Fibroblast of pulmonary artery (primary cell): Measurements from ENCODE around the gene SH3BP5.

Source experiments
- DNase-seq: peaks from one replicate; pipeline ENCODE4 v3.0.0-alpha.2; 2010; ENCODE audit warnings: low read depth
- H3K4me3 ChIP-seq: replicated peaks from 2 replicates; pipeline ENCODE4 v1.5.1; 2011; ENCODE audit warnings: low read depth, mild to moderate bottlenecking, control low read depth, low read length, moderate library complexity
- TF ChIP-seq, protein P1 (sequence below): IDR thresholded peaks from 2 replicates; pipeline ENCODE4 v1.5.1; 2011; ENCODE audit warnings: mild to moderate bottlenecking, control low read depth, low read length, inconsistent platforms; ENCODE audit errors: missing control alignments

SH3BP5 gene

DNA sequence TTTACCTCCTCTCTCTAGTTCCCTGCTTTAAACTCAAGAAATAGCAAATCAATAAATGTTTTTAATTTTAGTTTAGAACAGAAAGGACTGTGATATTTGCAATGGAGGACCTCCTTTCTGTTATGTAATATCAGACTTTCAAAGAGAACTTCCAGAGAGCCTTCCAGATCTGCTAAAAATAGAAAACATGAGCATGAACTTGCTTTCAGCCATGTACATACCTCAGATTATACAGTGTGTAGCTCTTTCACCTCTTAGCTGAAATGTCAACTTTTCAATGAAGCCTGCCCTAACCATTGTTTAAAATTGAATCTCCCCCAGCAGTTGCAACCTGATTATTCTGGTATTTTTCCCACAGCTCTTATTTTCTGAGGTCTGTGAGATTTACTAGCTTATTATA is 113.7 kb downstream of the SH3BP5 start:
- DNase-seq, result no peak
- TF ChIP-seq, protein P1, sequence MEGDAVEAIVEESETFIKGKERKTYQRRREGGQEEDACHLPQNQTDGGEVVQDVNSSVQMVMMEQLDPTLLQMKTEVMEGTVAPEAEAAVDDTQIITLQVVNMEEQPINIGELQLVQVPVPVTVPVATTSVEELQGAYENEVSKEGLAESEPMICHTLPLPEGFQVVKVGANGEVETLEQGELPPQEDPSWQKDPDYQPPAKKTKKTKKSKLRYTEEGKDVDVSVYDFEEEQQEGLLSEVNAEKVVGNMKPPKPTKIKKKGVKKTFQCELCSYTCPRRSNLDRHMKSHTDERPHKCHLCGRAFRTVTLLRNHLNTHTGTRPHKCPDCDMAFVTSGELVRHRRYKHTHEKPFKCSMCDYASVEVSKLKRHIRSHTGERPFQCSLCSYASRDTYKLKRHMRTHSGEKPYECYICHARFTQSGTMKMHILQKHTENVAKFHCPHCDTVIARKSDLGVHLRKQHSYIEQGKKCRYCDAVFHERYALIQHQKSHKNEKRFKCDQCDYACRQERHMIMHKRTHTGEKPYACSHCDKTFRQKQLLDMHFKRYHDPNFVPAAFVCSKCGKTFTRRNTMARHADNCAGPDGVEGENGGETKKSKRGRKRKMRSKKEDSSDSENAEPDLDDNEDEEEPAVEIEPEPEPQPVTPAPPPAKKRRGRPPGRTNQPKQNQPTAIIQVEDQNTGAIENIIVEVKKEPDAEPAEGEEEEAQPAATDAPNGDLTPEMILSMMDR, result no peak

DNA sequence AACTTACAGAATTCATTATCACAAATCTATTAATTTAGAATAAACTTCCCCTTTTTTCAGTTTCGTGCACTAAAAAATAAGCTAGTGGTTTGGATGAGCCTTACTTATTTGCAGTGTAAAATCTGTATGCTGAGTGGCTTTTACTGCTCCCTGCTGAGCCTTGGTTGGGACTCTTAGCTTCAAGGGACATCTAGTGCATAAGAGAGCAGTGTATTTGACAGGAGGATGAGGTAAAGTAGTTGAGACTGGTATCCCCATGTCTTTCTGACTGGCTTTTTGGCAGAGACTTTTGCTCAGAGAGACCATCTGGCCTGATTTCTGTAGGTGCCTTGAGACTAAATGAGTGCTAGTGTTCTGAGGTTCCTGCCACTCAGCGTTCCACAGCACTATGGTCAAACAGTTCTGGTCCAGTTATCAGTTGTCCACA is 114.5 kb downstream of the SH3BP5 start:
- DNase-seq, result no peak
- no peak overlapping the region for H3K4me3 ChIP-seq
- TF ChIP-seq, protein P1, result no peak

More for the DNA sequence above, 113.7 kb downstream of the SH3BP5 start:
- H3K4me3 ChIP-seq, result no peak overlapping the region

DNA sequence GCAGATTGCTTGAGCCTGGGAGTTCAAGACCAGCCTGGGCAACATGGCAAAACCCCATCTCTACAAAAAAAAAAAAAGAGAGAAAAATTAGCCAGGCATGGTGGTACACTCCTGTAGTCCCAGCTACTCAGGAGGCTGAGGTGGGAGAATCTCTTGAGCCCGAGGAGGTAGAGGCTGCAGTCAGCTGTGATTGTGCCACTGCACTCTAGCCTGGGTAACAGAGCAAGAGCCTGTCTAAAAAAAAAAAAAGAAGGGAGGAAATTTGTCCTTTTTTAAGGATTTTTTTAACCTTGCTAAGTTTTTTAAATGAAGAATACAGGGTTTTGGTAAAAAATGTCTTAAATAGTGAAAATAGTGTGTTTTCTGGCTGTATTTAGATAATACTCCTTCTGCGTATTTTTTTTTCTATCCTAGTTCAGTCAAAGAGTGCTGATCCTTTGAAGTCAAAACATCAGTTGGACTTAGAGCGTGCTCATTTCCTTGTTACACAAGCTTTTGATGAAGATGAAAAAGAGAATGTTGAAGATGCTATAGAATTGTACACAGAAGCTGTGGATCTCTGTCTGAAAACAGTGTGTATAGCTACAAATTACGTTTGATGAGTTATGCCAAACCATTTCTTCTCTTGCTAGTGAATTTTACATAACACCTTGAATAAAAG is 115.2 kb downstream of the SH3BP5 start:
- TF ChIP-seq, protein P1, result no peak
- no peak overlapping the region for H3K4me3 ChIP-seq
- no peak for DNase-seq

DNA sequence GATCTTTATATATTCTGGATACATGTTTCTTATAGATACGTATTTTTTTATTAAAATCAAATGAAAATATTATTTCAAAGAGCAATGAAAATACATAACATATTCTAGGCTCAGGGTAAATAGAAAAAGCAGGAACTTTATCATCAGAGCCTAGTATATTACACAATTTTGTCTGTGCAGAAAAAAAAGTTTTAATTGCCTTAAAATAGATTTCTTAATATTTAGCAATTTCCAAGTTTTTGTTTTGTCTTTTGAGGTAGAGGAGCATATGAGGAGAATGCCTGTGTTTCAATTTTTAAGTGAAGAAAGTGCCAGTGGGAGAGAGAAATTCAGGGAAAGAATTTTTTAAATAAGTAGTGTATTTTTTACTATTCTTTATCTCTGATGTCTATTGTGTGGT is 115.9 kb downstream of the SH3BP5 start:
- TF ChIP-seq, protein P1, result no peak
- H3K4me3 ChIP-seq, result no peak overlapping the region
- DNase-seq, result no peak

DNA sequence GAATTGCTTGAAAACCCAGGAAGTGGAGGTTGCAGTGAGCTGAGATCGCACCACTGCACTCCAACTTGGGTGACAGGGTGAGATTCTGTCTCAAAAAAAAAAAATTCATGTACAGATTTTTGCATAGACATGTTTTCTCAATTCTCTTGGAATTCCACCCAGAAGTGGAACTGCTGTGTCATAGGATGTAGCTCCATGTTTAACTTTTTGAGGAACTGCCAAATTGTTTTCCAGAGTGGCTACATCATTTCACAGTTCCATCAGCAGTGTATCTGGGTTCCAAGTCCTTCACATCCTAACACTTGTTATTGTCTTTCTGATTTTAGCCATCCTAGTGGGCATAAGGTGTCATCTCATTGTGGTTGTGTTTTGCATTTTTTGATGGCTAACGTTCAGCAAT is 116.4 kb downstream of the SH3BP5 start:
- peak; percentile 24 for DNase-seq
- H3K4me3 ChIP-seq, result no peak overlapping the region
- TF ChIP-seq, protein P1, result no peak

DNA sequence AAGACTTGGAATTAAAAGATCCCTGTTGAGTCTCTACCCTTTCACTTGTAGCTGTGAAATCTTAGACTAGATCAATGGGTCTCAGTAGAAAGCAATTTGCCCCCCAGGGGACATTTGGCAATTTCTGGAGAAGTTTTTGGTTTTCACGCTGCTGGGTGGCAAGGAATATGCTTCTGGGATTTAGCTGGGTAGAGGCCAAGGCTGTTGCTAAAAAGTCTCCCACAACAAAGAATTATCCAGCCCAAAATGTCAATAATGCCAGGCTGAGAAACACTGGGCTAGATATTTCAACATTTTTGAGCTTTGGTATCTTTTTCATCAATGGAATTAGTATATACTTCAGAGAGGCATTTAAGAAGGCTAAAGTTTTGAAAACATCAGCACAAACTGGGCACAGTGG is 117.6 kb downstream of the SH3BP5 start:
- H3K4me3 ChIP-seq, result no peak overlapping the region
- TF ChIP-seq, protein P1, result no peak
- no peak for DNase-seq

DNA sequence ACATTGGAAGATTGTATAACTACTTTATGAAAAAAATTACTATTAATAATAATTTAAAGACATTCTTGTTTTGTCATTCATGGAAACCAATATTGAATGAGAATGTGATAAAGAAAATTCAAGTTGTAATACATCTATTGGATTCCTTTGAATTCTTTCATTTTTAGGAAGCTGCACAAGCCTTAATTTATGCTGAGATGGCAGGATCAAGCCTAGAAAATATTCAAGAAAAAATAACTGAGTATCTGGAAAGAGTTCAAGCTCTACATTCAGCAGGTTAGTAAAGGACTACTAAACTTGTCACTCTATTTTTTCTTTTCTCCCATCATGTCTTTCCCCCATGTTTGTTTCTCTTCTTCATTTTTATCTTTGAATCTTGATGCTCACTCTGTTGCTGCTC is 120.4 kb downstream of the SH3BP5 start:
- TF ChIP-seq, protein P1, result no peak
- no peak for DNase-seq

More for the DNA sequence above, 120.4 kb downstream of the SH3BP5 start:
- no peak overlapping the region for H3K4me3 ChIP-seq
